Stomach (tissue), 4 donors: ENCODE data around the gene SOWAHC.

Experiments
- CTCF ChIP-seq, 7 experiments: fragments of 450-650 bp in 4 of 7; fragments of 200-600 bp in 3 of 7; sonication (generic) in 3 of 7; IDR thresholded peaks; one replicate each; pipeline ENCODE4 v1.5.1; 2016 to 2019; ENCODE audit warnings: antibody characterized with exemption in 7 of 7, control low read depth in 2 of 7, mild to moderate bottlenecking in 1 of 7
- EP300 ChIP-seq: sonication (generic); formaldehyde crosslinking; IDR thresholded peaks from one replicate; pipeline ENCODE4 v1.6.1; 2017; ENCODE audit warnings: antibody characterized with exemption
- POLR2A ChIP-seq, 4 donors: fragments of 450-650 bp; IDR thresholded peaks; one replicate each; pipeline ENCODE4 v1.6.1; 2016; ENCODE audit warnings: antibody characterized with exemption in 4 of 4, control low read depth in 2 of 4, mild to moderate bottlenecking in 1 of 4, moderate library complexity in 1 of 4
- POLR2AphosphoS5 ChIP-seq, 3 donors: sonication (generic); formaldehyde crosslinking; IDR thresholded peaks; one replicate each; pipeline ENCODE4 v1.6.1; 2016; ENCODE audit warnings: antibody characterized with exemption in 3 of 3

GRCh38 chr2:109648041-109648527 lies 33.9 kb downstream of the SOWAHC start:
- TF ChIP-seq CTCF (IDR thresholded peaks at IDR 0.05) (no peak), EP300 (no peak), POLR2A (IDR thresholded peaks at IDR 0.05) (no peak), POLR2AphosphoS5 (IDR thresholded peaks at IDR 0.05) (no peak)
